GM19193 (cell line): ENCODE measurements around the gene NTNG2.

ENCODE experiments used
- POLR2A ChIP-seq: IDR thresholded peaks from 4 replicates; pipeline ENCODE4 v1.6.1; 2011; ENCODE audit not compliant: insufficient read depth, insufficient read length; ENCODE audit errors: extremely low read depth

NTNG2 gene

GRCh38 chr9:132201139-132201538 is 39.3 kb downstream of the NTNG2 start:
- TF ChIP-seq POLR2A = no peak

DNA sequence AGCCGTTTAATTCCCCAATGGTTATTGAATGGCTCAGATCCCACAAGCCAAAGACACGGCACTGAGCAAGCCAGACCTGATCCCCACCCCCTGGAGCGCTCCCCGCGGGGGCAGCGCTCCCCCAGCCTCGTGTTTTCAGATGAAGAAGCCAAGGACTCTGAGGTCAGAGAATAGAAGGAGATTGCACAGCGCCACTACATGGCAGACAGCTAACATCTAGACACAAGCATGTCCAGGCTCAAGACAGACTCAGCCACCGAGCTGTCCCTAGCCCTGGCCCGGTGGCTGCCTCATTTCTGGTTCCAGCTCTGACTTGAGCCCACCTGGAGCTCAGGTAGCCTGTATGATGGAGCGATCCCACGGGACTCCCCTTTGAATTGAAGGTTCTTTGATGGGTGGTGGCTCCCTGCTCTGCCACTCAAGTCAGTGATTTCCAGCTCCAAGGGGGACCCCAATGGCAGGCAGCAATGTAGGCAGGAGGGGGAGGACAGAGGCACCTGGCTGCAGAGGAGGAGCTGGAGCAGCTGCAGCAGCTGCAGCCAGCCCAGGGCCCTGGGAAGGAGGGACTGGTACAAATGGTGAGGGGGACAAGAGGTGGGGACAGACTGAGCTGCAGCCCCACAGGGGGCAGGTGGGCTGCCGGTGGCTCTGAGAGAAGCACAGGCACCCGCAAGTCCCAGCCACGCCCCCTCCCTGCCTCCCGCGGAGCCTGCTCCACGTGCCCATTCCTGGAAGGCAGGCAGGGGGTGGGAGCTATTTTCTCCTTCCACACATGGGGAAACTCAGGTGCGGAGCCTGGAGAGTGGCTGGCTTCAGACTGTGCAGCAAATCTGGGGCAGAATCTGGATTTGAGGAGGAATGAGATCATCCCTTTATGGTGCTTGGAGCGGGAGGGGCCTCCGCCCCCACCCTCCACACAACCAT is 40.2 kb downstream of the NTNG2 start:
- TF ChIP-seq POLR2A = no peak

- TF ChIP-seq POLR2A = no peak
These were observed 43.0 kb downstream of the NTNG2 start for GRCh38 chr9:132204883-132205282.

- TF ChIP-seq POLR2A = no peak
These were observed 45.4 kb downstream of the NTNG2 start for GRCh38 chr9:132207215-132207614.

GRCh38 chr9:132207839-132208615 is 46.2 kb downstream of the NTNG2 start:
- no peak for TF ChIP-seq POLR2A

DNA sequence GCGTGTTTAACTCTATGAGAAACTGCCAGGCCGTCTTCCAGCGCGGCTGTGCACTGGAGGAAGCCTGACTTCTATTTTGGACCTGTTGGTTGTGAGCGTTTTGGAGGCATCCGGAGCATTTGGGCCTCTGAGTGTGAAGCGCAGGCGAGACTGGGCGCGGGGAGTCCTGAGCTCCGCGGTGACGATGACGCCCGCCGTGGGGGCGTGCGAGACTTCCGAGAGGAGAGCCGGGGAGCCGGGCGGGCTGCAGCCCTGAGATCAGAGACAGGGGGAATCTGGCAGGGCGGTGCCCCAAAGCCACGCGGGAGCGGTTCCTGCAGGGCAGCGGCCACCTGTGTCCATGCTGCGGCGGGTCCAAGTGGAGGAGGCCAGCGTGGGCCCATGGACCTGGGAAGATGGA is 47.4 kb downstream of the NTNG2 start:
- TF ChIP-seq POLR2A = no peak

GRCh38 chr9:132210472-132211145 is 48.8 kb downstream of the NTNG2 start:
- TF ChIP-seq POLR2A = no peak

DNA sequence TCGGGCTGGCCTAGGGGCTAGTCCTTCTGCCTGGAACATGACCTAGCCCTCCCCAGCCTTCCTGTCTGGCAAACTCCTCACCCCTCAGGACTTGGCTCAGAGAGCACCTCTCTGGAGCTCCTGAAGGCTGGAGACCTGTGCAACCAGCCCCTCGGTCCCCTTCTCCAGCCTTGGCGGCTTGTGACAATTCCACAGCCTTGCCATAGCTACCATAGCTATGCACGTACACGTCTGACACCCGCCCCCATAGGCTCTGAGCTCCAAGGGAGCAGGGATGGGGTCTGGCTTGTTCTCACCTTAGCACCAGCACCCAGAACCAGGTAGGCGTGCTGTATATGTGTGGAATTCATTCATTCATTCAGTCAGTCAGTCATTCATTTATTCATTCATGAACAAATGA is 49.7 kb downstream of the NTNG2 start:
- TF ChIP-seq POLR2A = no peak

GRCh38 chr9:132214027-132214622 is 52.3 kb downstream of the NTNG2 start:
- TF ChIP-seq POLR2A = no peak

DNA sequence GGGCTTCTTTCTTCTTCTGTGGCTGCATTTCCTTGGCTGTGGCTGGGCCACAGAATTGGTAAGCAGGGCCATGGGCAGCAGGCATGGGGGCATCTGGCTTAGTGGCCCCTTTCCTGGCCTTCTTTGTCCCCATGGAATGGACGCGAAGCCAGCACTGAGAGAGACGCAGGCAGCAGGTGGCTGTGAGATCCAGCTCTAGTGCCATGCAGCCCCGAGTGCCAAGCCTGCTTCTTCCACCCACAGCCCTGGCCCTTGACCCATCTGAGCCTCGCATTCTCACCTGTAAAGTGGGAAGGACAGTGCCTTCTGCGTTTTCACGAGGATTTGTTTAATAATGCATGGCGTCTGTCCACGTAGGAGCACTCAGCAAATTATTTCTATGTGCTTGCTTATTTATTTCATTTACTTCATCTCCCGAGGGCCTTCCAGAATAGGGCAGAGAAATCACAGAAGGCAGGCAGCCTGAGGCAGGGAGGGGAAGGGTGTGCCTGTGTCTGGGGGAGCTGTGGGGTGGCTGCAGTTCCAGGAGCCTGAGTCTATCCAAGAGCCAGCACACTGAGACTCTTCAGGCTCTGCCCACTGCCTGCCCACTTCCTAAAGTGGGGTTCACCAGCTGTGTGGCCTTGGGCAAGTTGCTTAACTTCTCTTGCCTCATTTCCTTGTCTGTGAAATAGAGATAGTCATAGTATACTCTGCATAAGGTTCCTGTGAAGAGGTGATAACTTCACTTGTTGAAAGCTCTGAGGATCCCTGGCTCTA is 55.2 kb downstream of the NTNG2 start:
- TF ChIP-seq POLR2A = no peak

DNA sequence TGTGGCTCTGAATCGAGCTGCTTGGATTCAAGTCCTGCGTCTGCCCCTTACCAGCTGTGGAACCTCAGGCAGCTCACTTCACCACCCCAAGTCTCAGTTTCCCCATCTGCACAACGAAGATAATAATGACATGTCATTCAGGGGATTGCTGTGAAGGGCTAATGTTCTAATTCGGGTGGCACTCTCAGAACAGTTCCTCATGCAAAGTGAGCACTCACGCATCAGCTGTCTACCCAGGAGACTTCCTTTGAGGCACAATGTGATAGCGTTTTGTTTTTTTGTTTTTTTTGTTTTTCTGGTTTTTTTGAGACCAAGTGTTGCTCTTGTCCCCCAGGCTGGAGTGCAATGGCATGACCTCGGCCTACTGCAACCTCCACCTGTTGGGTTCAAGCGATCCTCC is 56.4 kb downstream of the NTNG2 start:
- no peak for TF ChIP-seq POLR2A

DNA sequence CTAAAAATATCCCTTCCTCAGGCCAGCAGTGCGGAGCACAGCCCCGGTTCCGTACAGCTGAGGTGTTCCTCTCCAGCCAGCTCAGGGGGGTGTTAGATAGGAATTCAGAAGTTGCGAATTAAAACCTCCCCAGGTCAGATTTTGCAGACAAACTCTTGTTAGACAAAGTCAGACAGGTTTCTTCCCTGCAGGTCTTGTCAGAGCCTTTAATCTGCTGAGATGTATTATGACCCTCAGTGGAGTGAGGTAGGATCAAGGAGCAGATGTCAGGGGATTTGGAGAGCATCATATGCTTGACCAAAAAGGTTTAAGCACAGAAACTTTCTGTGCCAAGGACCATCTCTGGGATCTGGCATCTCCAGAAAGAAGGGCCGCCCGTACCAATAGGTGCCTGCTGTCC is 60.1 kb downstream of the NTNG2 start:
- TF ChIP-seq POLR2A = no peak

GRCh38 chr9:132224645-132225044 is 62.8 kb downstream of the NTNG2 start:
- TF ChIP-seq POLR2A = no peak
